ENCODE measurements around the gene GTPBP2.

Gene GTPBP2

DNA sequence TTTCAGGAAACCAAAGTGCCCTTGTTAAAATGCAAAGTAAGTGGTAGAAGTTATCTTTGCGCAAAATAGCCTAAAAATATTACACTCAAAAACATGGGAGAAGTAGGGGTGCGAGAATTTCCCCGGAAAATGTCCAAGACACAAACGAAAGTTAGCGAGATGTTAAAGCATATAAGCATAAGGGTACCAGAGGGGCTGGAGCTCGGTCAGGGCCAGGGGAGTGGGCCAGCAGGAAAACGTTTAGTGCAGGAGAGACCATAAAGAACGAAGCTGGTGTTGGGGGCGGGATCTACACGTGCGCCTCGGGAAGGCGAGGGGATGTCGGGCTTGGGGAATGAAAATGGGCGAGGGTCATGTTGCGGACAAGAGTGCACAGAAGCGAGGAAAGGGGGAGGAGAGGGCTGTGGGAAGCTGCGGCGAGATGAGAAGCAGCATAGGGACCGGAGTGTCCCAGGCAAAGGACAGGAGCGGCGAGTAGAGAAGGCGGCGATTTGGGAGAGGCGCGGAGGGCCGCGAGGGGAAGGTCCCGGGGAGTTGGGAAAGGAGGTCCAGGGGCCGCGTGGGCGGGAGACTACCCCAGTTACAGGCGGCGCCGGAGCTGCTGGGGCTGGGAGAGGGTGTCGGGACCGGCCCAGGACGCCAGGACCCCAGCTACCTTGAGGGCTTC is 53.8 kb downstream of the GTPBP2 start:
- no peak for DNase-seq

DNA sequence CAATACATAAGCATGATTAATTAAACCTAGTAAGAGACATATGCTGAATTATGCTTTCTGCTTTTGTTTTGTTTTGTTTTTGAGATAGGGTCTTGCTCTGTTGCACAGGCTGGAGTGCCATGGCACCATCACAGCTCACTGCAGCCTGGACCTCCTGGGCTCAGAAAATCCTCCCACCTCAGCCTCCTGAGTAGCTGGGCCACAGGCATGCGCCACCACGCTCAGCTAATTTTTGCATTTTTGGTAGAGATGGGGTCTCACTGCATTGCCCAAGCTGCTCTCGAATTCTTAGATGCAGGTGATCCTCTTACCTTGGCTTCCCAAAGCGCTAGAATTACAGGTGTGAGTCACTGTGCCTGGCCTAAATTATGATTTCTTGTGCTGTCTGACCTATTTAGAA is 57.0 kb downstream of the GTPBP2 start:
- DNase-seq, result no peak

DNA sequence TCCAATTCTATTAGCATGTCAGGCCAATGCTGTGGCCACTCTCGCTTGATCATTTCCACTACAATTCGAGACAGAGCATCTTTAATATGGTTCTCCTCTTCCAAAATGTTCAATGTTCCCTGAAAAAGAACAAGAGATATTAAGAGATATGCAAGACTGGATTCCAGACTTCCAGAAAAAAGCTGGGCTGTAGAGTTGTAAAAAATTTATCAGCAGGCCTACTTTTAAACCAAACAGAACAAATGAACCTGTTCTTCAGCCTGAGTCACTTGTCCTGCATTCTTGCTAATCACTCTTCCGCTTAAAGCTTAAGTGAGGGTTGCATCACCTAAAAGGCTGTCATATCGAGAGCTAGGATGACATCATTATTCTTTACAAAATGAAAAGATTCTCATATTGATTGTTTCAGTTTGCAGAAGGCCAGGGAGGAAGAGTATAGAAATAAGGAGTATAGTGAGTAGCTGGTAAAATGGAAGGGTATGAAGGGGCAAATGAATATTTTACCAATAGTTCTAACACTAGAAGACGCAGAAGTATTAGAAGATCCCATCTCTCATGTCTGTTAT is 58.1 kb downstream of the GTPBP2 start:
- DNase-seq, result no peak
